K562 (cell line): ENCODE data around the gene SLC6A13. TPM values are rescaled to one million over a fixed set of nuclear protein-coding genes. Genes with fewer than 3 reads are reported as not detected.

ENCODE experiments used
- ATAC-seq: fragments of 200-7000 bp; cut with Tn5 transposase; 3 replicates; pipeline ENCODE4 v1.9.1; 2020; ENCODE audit warnings: moderate library complexity
- BruUV-seq: library from RNA; stranded (reverse); fragments of 400-500 nt; replicated peaks from 2 replicates; lab custom pipeline; 2021; lab: Mats Ljungman, UMichigan
- CTCF ChIA-PET: fragments of 300-600 bp; formaldehyde crosslinking; extraction: SDS; loops from one replicate; lab custom pipeline; 2021; ENCODE audit warnings: low intra/inter-chr PET ratio; lab: Yijun Ruan, JAX
- POLR2A ChIA-PET: fragments of 300-600, 350-650 bp; sonication (Branson Sonifier 250); formaldehyde crosslinking; extraction: SDS; loops from one replicate; lab custom pipeline; 2021; ENCODE audit warnings: antibody characterized with exemption, inconsistent platforms; lab: Yijun Ruan, JAX
- DNase-seq, 4 experiments: peaks; one replicate each; pipeline versions ENCODE4 v3.0.0 to v3.0.0-alpha.2; 2011 to 2018; ENCODE audit warnings: low spot score in 3 of 4, mixed read lengths in 3 of 4; ENCODE audit errors: extremely low read depth in 1 of 4
- FAIRE-seq: peaks from 2 replicates; lab custom pipeline; 2011; peaks lifted over from hg19 to GRCh38; lab: Jason Lieb, UNC
- H2AFZ ChIP-seq: 2 replicates; pipeline ENCODE4 v1.6.0; 2011; ENCODE audit warnings: low read depth, low read length, control low read depth, inconsistent platforms
- H3K27ac ChIP-seq: fragments of 200-600 bp; 3 replicates; pipeline ENCODE4 v1.8.0; 2011; ENCODE audit warnings: low read depth, mild to moderate bottlenecking, control low read depth, inconsistent platforms, low read length, moderate library complexity, mixed read lengths; ENCODE audit errors: extremely low read depth
- H3K27me3 ChIP-seq, 2 experiments: fragments of 300-600 bp in 1 of 2; 2 replicates in 1 of 2; 3 replicates in 1 of 2; pipeline versions ENCODE4 v1.6.0 to v1.8.0; 2011; ENCODE audit warnings: inconsistent platforms in 2 of 2, low read length in 2 of 2, mild to moderate bottlenecking in 1 of 2, mixed read lengths in 1 of 2, moderate library complexity in 1 of 2; ENCODE audit not compliant: control insufficient read depth in 2 of 2, insufficient read depth in 2 of 2
- H3K36me3 ChIP-seq: fragments of 300-600 bp; 3 replicates; pipeline ENCODE4 v1.8.0; 2011; ENCODE audit warnings: mild to moderate bottlenecking, low read length, inconsistent platforms; ENCODE audit not compliant: control insufficient read depth, insufficient read depth
- H3K4me1 ChIP-seq, 2 experiments: fragments of 200-600 bp in 1 of 2; replicated peaks in 1 of 2; 2 replicates in 1 of 2; 3 replicates in 1 of 2; pipeline versions ENCODE4 v1.5.1 to v1.8.0; 2011; ENCODE audit warnings: inconsistent platforms in 2 of 2, low read length in 2 of 2, mild to moderate bottlenecking in 1 of 2, mixed read lengths in 1 of 2, moderate library complexity in 1 of 2; ENCODE audit not compliant: control insufficient read depth in 2 of 2, insufficient read depth in 2 of 2
- H3K4me2 ChIP-seq: 2 replicates; pipeline ENCODE4 v1.6.1; 2011; ENCODE audit warnings: low read length, control low read depth, inconsistent platforms, mixed read lengths; ENCODE audit not compliant: insufficient read depth
- H3K4me3 ChIP-seq: fragments of 200-600 bp; sonication (generic), shearing (Covaris generic); 2 replicates; pipeline ENCODE4 v1.5.1; 2016; ENCODE audit warnings: control low read depth, inconsistent platforms
- H3K79me2 ChIP-seq: fragments of 200-600 bp; 3 replicates; pipeline ENCODE4 v1.8.0; 2011; ENCODE audit warnings: low read length, inconsistent platforms; ENCODE audit not compliant: control insufficient read depth, insufficient read depth
- H3K9ac ChIP-seq, 2 experiments: 2 replicates each; pipeline versions ENCODE4 v1.6.0 to v1.6.1; 2011; ENCODE audit warnings: low read depth in 2 of 2, low read length in 2 of 2, control low read depth in 1 of 2, inconsistent platforms in 1 of 2, mild to moderate bottlenecking in 1 of 2, mixed read lengths in 1 of 2; ENCODE audit not compliant: insufficient read depth in 1 of 2
- H3K9me1 ChIP-seq: one replicate; pipeline ENCODE4 v1.6.0; 2011; ENCODE audit warnings: inconsistent platforms, mild to moderate bottlenecking, low read length, moderate library complexity; ENCODE audit not compliant: control insufficient read depth, insufficient read depth
- H3K9me3 ChIP-seq: replicated peaks from 2 replicates; pipeline ENCODE4 v1.5.1; 2011; ENCODE audit warnings: low read depth, low read length, inconsistent platforms; ENCODE audit not compliant: control insufficient read depth, insufficient read depth
- H4K20me1 ChIP-seq: replicated peaks from 2 replicates; pipeline ENCODE4 v1.6.1; 2011; ENCODE audit warnings: low read length, inconsistent platforms, mixed read lengths; ENCODE audit not compliant: control insufficient read depth, insufficient read depth
- BCOR ChIP-seq: fragments of 450-650 bp; IDR thresholded peaks from 2 replicates; pipeline ENCODE4 v1.6.1; 2016
- ETV5 ChIP-seq: sonication (generic); formaldehyde crosslinking; IDR thresholded peaks from 2 replicates; pipeline ENCODE4 v1.4.0; 2020; ENCODE audit warnings: low read depth, mild to moderate bottlenecking, missing genetic modification reagents
- HEY1 ChIP-seq: fragments of 250-450 bp; sonication (Bioruptor Pico); IDR thresholded peaks from 2 replicates; pipeline ENCODE4 v1.5.0; 2020; ENCODE audit warnings: mild to moderate bottlenecking, moderate library complexity, borderline replicate concordance
- KDM4B ChIP-seq, 2 experiments: fragments of 450-650 bp in 1 of 2; sonication (generic) in 1 of 2; IDR thresholded peaks; 2 replicates each; pipeline ENCODE4 v1.6.1; 2016 to 2017; ENCODE audit warnings: borderline replicate concordance in 2 of 2, antibody characterized with exemption in 1 of 2, low read depth in 1 of 2, mild to moderate bottlenecking in 1 of 2
- MYBL2 ChIP-seq, 2 experiments: fragments of 450-650 bp in 1 of 2; sonication (generic) in 1 of 2; formaldehyde crosslinking in 1 of 2; IDR thresholded peaks; 2 replicates each; pipeline versions ENCODE4 v1.6.1 to v1.8.1; 2017 to 2022; ENCODE audit warnings: borderline replicate concordance in 1 of 2, inconsistent platforms in 1 of 2, low read depth in 1 of 2, mild to moderate bottlenecking in 1 of 2, missing genetic modification reagents in 1 of 2, moderate library complexity in 1 of 2
- RBM14 ChIP-seq: fragments of 200-400 bp; formaldehyde crosslinking; IDR thresholded peaks from 2 replicates; pipeline ENCODE4 v1.6.1; 2018; ENCODE audit warnings: low read depth, mild to moderate bottlenecking, low read length, moderate library complexity, borderline replicate concordance; ENCODE audit not compliant: insufficient read depth
- RFX1 ChIP-seq: fragments of 450-650 bp; IDR thresholded peaks from 2 replicates; pipeline ENCODE4 v1.6.1; 2016; ENCODE audit warnings: mild to moderate bottlenecking, moderate library complexity
- TAF1 ChIP-seq: IDR thresholded peaks from 2 replicates; pipeline ENCODE4 v1.6.1; 2011; ENCODE audit warnings: mild to moderate bottlenecking, low read length, moderate library complexity; ENCODE audit not compliant: insufficient read depth, control insufficient read depth, severe bottlenecking; ENCODE audit errors: extremely low read depth
- ZFP1 ChIP-seq: fragments of 450-650 bp; formaldehyde crosslinking; IDR thresholded peaks from 2 replicates; pipeline ENCODE4 v1.4.0; 2020; ENCODE audit warnings: mild to moderate bottlenecking, mixed read lengths
- ZNF766 ChIP-seq: fragments of 200-800 bp; sonication (Bioruptor generic); conservative IDR thresholded peaks from 2 replicates; pipeline ENCODE4 v1.6.1; 2016; ENCODE audit warnings: missing genetic modification characterization, missing compliant biosample characterization
- WGBS: fragments of 100-300 bp; shearing (Covaris generic); methylation state at CpG from one replicate; pipeline ENCODE4 v1.1.6; 2016; ENCODE audit warnings: low coverage, mixed read lengths; ENCODE audit not compliant: insufficient coverage; ENCODE audit errors: missing lambda C conversion rate; 5-methylcytosine and 5-hydroxymethylcytosine counted together
- in situ Hi-C: fragments of 300-500 bp; cut with MboI; formaldehyde crosslinking; loops from 4 replicates; pipeline ENCODE4 v1.15.0; 2018; ENCODE audit warnings: inconsistent platforms, mixed read lengths
- intact Hi-C: fragments of 100-400 bp; cut with micrococcal nuclease; formaldehyde crosslinking; loops from 2 replicates; pipeline ENCODE4 v1.14.2; 2022
- polyA plus RNA-seq, 8 experiments: library from polyadenylated mRNA; depleted of rRNA in 4 of 8; stranded (reverse) in 5 of 8; unstranded in 3 of 8; fragments of >200 nt; fragmentation: Nextera tagmentation in 2 of 8; fragmentation: Illumina TruSeq in 1 of 8; extraction: Ambion mirVana in 2 of 8; extraction: Trizol in 1 of 8; gene quantifications; 2 replicates each; pipeline versions ENCODE4 v1.2.1 to v1.2.3, GENCODE V29; 2011 to 2014; ENCODE audit warnings: inconsistent platforms in 1 of 8, missing spikeins in 1 of 8
- total RNA-seq, 7 experiments: library from RNA; depleted of rRNA in 6 of 7; stranded (reverse); fragments of >200 nt in 6 of 7; fragmentation: Illumina TruSeq in 2 of 7; extraction: Trizol in 2 of 7; gene quantifications; 2 replicates each; pipeline versions ENCODE4 v1.2.1 to v1.2.3, GENCODE V29; 2011 to 2021; ENCODE audit warnings: low replicate concordance in 1 of 7
- TF ChIP-seq, protein P1 (sequence below): fragments of 250-450 bp; sonication (Bioruptor Pico); IDR thresholded peaks from 2 replicates; pipeline ENCODE4 v1.9.0; 2021; ENCODE audit warnings: mild to moderate bottlenecking
- TF ChIP-seq, protein P2 (sequence below), 2 experiments: fragments of 450-650 bp; formaldehyde crosslinking in 1 of 2; IDR thresholded peaks; 2 replicates each; pipeline versions ENCODE4 v1.4.0 to v1.6.1; 2014 to 2020; ENCODE audit warnings: mild to moderate bottlenecking in 2 of 2, borderline replicate concordance in 1 of 2, low read depth in 1 of 2

SLC6A13 gene
- total and polyA plus RNA-seq, 9 of the 15 experiments (the other 6 are each of a cell fraction or from before 2014, with no cell fraction given): 0.06 to 0.33 (median 0.22) TPM; not detected in 4

DNA sequence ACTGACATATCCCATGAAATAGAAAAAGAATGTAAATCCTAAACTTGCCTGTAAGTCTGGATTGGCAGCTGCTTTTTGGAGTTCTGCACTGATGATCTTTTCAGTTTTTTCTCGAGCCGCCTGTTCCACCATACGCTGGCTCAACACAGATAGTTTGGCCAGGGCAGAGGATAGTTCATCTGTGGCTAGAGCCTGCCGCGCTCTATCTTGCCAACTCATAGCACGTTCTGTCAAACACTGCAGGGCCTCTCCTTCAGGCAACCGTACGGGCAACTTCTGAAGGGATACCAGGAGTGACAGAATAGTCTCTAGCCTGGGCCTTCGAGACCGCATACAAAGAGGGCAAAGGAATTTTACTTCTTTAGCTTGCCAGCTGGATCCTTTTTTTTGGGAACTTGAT is 44.8 kb upstream of the SLC6A13 start:
- CTCF ChIA-PET: no interaction called here
- intact Hi-C loops (no loop called here), in situ Hi-C loops (no loop called here)
- Histone ChIP-seq H4K20me1 (no peaks in the 10 kb centered on the region), H3K9me3 (no peaks in the 10 kb centered on the region), H3K4me3 (no peak overlapping the region), H3K27me3 (no peaks in the 10 kb centered on the region), H3K4me2 (no peak overlapping the region), H2AFZ (no peak overlapping the region), H3K79me2 (no peaks in the 10 kb centered on the region; the same call in 2 of the 3 replicates), H3K9ac (no peak overlapping the region), H3K27ac (no peak overlapping the region), H3K9me1 (no peaks in the 10 kb centered on the region), H3K4me1 (no peaks in the 10 kb centered on the region), H3K36me3 (peaks cover 65% of the 10 kb centered on the region)
- POLR2A ChIA-PET: no interaction called here
- WGBS: 96% methylated on average over 10 of the region's 10 CpGs
- DNase-seq (no peak), ATAC-seq (no peak), FAIRE-seq (no peak)
- no TSS peak for BruUV-seq
- TF ChIP-seq BCOR (no peak), RBM14 (no peak), HEY1 (CRISPR knock-in tag) (no peak), RFX1 (no peak), MYBL2 (IDR thresholded peaks at IDR 0.05; ENCODE audit: low read depth) (no peak), MYBL2 (CRISPR knock-in tag; IDR thresholded peaks at IDR 0.05; ENCODE audit: borderline replicate concordance) (no peak), ZNF766 (no peak), KDM4B (IDR thresholded peaks at IDR 0.05; ENCODE audit: borderline replicate concordance in 2 of 2, low read depth in 1 of 2) (no peak), ZFP1 (CRISPR knock-in tag) (no peak), TAF1 (no peak), ETV5 (CRISPR knock-in tag) (no peak)
- TF ChIP-seq, protein P1, sequence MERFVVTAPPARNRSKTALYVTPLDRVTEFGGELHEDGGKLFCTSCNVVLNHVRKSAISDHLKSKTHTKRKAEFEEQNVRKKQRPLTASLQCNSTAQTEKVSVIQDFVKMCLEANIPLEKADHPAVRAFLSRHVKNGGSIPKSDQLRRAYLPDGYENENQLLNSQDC (CRISPR knock-in tag): no peak
- TF ChIP-seq, protein P2, sequence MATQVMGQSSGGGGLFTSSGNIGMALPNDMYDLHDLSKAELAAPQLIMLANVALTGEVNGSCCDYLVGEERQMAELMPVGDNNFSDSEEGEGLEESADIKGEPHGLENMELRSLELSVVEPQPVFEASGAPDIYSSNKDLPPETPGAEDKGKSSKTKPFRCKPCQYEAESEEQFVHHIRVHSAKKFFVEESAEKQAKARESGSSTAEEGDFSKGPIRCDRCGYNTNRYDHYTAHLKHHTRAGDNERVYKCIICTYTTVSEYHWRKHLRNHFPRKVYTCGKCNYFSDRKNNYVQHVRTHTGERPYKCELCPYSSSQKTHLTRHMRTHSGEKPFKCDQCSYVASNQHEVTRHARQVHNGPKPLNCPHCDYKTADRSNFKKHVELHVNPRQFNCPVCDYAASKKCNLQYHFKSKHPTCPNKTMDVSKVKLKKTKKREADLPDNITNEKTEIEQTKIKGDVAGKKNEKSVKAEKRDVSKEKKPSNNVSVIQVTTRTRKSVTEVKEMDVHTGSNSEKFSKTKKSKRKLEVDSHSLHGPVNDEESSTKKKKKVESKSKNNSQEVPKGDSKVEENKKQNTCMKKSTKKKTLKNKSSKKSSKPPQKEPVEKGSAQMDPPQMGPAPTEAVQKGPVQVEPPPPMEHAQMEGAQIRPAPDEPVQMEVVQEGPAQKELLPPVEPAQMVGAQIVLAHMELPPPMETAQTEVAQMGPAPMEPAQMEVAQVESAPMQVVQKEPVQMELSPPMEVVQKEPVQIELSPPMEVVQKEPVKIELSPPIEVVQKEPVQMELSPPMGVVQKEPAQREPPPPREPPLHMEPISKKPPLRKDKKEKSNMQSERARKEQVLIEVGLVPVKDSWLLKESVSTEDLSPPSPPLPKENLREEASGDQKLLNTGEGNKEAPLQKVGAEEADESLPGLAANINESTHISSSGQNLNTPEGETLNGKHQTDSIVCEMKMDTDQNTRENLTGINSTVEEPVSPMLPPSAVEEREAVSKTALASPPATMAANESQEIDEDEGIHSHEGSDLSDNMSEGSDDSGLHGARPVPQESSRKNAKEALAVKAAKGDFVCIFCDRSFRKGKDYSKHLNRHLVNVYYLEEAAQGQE (IDR thresholded peaks at IDR 0.05; ENCODE audit: borderline replicate concordance): no peak
- TF ChIP-seq, protein P2 (CRISPR knock-in tag; IDR thresholded peaks at IDR 0.05; ENCODE audit: low read depth): no peak
